Neural cell (in vitro differentiated cells): ENCODE results near the gene ITIH2.

Experiments used
- CTCF ChIP-seq: fragments of 450-650 bp; IDR thresholded peaks from 2 replicates; pipeline ENCODE4 v1.5.1; 2014; ENCODE audit warnings: antibody characterized with exemption, mild to moderate bottlenecking, moderate library complexity; ENCODE audit not compliant: poor library complexity, severe bottlenecking
- EP300 ChIP-seq: fragments of 450-650 bp; conservative IDR thresholded peaks from 2 replicates; pipeline ENCODE4 v1.6.1; 2014; ENCODE audit warnings: antibody characterized with exemption, mild to moderate bottlenecking, moderate library complexity; ENCODE audit not compliant: poor library complexity, severe bottlenecking
- EZH2 ChIP-seq: fragments of 200-600, 300-800 bp; shearing (Covaris generic), sonication (generic); IDR thresholded peaks from 2 replicates; pipeline ENCODE4 v1.6.1; 2014; ENCODE audit warnings: antibody characterized with exemption, low read length, borderline replicate concordance, mild to moderate bottlenecking; ENCODE audit not compliant: insufficient read depth, poor library complexity, severe bottlenecking
- MXI1 ChIP-seq: fragments of 450-650 bp; conservative IDR thresholded peaks from 2 replicates; pipeline ENCODE4 v1.6.1; 2014; ENCODE audit warnings: antibody characterized with exemption, mild to moderate bottlenecking; ENCODE audit not compliant: poor library complexity, severe bottlenecking

GRCh38 chr10:7689591-7689990 is 13.5 kb upstream of the ITIH2 start:
- TF ChIP-seq CTCF (no peak), EZH2 (no peak), MXI1 (no peak), EP300 (no peak)
